ENCODE measurements around the gene SUSD4.

The SUSD4 gene

GRCh38 chr1:223208164-223209076 lies 155.6 kb downstream of the SUSD4 start:
- no peak for DNase-seq

DNA sequence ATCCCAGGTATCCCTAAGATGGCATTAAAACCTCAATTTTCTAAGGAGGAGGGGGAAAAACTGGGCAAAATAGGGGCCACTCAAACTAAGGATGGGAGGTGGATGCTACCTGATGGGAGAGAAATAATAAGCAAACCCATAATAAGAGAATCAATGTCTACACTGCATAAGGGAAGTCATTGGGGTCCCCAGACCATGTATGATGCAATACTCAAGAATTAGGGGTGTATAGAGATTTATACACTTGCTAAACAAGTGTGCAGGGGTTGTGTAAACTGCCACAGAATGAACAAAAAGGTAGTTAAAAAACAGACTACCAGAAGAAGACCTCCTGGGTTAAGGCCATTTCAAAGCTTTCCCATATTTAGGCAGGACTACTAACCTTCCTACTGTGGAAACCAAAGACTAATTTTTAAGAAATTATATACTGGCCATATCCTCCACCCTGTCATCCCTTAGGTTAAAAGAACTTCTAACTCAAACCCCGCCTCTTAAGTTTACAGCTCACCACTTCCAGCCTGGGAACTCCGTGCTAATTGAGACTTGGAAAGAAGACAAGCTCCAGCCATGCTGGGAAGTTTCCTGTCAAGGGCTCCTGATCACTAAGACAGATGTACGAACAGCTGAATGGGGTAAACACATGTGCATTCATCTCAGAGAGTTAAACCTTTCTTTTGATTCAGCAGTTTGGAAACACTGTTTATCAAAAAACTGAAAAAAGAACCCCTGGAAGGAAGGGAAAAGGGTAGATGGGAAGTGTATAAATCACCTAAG lies 156.5 kb downstream of the SUSD4 start:
- no peak for DNase-seq

DNA sequence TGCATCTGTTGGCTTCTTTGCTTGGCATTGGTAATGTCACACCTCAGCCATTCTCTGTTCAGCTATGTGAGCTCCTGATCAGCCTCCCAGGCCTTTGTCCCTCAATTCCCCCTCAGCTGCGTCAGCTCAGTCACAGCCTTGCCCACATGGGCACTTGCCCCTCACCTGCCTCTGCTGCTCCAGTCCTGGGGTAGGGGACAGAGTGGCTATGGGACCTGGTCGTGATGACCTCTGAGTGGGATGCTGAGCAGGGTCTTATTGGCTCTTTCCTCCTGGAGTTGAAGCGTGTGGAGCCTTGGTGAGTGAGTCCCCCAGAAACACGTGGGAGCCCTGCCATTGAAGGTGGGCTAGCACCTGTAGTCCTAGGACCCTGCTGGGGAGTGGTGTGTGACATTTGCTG lies 159.6 kb downstream of the SUSD4 start:
- no peak for DNase-seq

- DNase-seq: no peak
Observed at GRCh38 chr1:223203694-223204093, 160.3 kb downstream of the SUSD4 start.

DNA sequence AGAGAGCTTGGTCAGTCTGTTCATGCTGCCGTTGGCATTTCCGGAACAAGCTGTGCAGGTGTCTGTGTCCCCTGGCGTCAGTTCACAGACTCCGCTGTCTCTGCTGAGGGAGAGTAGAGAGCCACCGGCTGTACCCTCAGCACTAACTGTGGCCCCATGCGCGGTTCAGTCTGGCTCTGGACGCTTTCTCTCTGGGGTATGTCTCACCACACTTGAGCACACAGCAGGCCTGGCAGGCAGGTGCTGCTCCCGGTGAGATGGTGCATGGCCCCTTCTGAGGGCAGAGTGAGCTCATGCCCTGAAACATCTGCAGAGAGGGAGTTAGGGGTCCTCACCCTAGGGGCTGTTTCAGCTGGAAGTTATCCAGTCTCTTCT lies 161.0 kb downstream of the SUSD4 start:
- DNase-seq: no peak

DNA sequence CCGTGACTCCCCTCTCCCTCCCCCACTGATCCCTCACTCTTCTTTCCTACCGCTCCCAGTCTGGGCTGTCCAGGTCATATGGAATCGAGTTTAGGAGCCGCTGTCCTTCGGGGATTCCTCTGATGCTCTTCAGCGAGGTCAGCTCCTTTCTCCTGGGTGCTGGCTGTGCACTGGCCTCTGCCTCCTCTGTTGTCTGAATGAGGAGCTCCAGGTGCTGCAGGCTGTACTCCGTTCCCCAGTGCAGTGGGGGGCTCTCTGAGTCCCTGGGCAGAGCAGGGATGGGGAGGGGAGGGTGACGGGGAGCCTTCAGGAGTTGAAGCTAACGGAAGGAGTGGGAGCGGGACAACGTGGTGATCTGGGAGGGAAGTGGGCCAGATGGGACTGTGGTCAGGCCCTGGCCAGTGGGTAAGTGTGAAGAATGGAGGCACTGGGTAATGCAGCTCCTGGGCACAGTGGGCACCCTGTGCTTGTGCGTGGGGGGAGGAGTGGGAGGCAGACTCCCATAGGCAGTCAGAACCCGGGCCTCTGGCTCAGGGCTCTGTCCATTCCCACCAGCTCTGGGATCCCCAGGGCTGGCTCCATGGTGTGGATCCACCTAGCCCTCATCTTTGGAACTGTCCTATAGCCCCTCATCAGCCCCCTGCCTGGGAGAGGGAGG lies 161.5 kb downstream of the SUSD4 start:
- DNase-seq: no peak

GRCh38 chr1:223201967-223202366 lies 162.0 kb downstream of the SUSD4 start:
- no peak for DNase-seq

DNA sequence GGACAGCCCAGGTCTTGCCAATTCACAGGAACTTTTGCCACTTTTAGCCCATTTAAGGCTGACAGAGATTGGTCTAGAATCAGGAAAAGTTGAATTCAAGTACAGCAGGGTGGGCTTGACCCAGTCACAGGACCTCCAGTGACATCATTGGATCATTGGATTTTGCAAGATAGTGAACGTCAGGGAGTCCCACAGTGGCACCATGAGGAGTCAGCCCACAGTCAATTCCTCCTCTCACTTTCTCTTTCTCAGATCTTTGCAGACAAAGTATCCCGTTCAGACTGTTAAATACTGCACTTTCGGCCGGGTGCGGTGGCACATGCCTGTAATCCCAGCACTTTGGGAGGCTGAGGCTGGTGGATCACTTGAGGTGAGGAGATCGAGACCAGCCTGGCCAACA lies 163.1 kb downstream of the SUSD4 start:
- DNase-seq: no peak

- DNase-seq: no peak
Observed at GRCh38 chr1:223199094-223199647, 164.8 kb downstream of the SUSD4 start.

DNA sequence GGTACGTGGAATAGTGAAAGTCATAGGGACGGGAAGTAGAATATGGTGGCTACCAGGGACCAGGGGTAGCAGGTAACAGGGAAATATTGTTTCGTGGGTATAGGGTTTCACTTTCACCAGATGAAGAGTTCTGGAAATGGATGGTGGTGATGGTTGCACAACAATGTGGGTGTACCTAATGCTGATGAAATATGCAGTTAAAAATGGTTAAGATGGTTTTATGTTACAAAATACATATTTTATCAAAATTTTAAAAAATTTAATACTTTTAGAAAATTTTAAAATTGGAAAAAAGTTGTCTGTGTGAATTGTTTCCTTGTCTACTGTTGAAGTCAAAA lies 165.4 kb downstream of the SUSD4 start:
- no peak for DNase-seq

GRCh38 chr1:223197923-223198627 lies 165.9 kb downstream of the SUSD4 start:
- no peak for DNase-seq

- DNase-seq: peak; percentile 60
Observed at GRCh38 chr1:223189903-223190724, 173.9 kb downstream of the SUSD4 start.

GRCh38 chr1:223189525-223189902 lies 174.5 kb downstream of the SUSD4 start:
- DNase-seq: no peak

GRCh38 chr1:223188618-223189356 lies 175.2 kb downstream of the SUSD4 start:
- no peak for DNase-seq

GRCh38 chr1:223186800-223187199 lies 177.2 kb downstream of the SUSD4 start:
- no peak for DNase-seq

DNA sequence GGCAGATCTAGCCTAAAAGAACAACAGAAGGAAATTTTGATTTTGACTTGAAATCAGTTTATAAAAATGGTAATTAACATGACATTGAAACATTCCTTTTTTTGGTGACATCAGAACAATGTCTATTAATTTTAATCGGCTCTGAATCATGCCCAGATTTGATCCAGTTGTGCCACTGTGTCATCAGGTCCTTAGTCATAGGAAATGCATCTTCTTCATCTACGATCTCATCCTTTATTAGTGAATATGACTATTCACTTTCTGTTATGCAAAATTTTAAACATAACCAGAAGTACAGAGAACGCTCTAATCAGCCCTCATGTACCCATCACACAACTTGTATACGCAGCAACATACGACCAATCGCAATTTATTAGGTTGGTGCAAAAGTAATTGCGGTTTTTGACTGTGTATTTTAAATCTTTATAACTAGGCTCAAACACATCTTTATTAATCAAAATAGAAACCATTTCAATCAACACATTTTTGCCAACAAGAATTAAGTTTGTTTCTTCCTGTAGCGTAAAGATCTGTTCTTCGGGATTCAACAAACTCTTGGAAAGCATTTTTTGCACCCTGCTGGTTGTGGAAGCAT lies 180.6 kb downstream of the SUSD4 start:
- no peak for DNase-seq

DNA sequence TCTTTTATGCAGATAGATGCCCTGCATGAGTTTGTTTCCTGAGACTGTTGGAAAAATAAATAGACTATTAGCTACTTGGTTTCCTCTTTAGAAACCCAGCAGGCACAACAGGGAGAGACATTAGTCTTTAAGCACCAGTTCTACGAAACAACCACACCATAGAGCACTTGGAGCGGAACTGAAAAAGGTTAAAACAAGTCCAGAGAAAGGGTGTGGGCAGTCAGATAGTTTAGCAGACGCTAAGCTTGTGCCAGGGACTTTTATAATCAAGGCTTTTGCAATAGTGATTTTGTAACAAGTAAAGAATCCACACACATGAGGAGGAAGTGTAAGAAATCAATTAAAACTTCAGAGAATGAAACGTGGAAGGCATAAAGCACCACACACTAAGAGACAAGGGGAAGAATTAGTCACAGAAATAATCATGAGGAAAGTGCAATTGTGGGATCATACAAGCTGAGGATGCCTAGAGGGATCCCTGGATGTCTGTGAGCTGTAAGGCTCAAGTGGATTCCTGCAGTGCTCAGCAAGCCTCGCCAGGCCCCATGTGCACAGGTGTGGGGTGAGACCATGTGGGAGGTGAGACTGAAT lies 183.2 kb downstream of the SUSD4 start:
- DNase-seq: no peak

DNA sequence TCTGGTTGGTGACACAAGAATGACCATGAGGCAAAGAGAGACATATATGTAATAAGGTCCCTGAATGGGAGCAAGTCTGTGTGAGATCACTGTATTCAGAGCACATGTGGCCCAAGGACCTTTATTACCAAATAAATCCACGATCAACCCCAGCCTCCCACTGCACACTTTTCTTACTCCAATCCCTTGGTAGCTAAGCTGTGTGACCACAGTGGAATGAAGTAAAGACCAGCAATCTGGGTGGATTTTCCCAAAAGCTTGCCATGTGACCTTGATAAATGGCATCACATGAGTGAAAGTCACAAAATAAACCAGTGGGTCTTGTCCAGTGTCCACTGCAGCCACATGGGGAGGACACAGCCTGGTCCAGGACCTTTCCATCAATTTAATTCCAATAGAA lies 184.2 kb downstream of the SUSD4 start:
- DNase-seq: no peak

GRCh38 chr1:223179280-223179679 lies 184.7 kb downstream of the SUSD4 start:
- no peak for DNase-seq

- no peak for DNase-seq
Observed at GRCh38 chr1:223177681-223178080, 186.3 kb downstream of the SUSD4 start.
